ENCODE data around the gene TRMT112.

The TRMT112 gene

GRCh38 chr11:64349404-64349803 is 32.0 kb upstream of the TRMT112 start:
- no peak for DNase-seq

GRCh38 chr11:64349025-64349387 is 31.6 kb upstream of the TRMT112 start:
- DNase-seq, result no peak

- DNase-seq, result no peak
Measured at GRCh38 chr11:64348383-64349024, 31.1 kb upstream of the TRMT112 start.

GRCh38 chr11:64347193-64347867 is 30.0 kb upstream of the TRMT112 start:
- no peak for DNase-seq

- no peak for DNase-seq
Measured at GRCh38 chr11:64344787-64345186, 27.4 kb upstream of the TRMT112 start.

- DNase-seq, result no peak
Measured at GRCh38 chr11:64343767-64344559, 26.6 kb upstream of the TRMT112 start.

GRCh38 chr11:64342869-64343745 is 25.7 kb upstream of the TRMT112 start:
- DNase-seq, result peak in 1 of 2 experiments; percentile 21

GRCh38 chr11:64341851-64342791 is 24.8 kb upstream of the TRMT112 start:
- peak; percentile 86 to 89 for DNase-seq

- DNase-seq, result no peak
Measured at GRCh38 chr11:64341429-64341828, 24.1 kb upstream of the TRMT112 start.

- DNase-seq, result peak; percentile 65 to 78
Measured at GRCh38 chr11:64340671-64341335, 23.4 kb upstream of the TRMT112 start.

- peak; percentile 72 to 80 for DNase-seq
Measured at GRCh38 chr11:64339754-64340408, 22.5 kb upstream of the TRMT112 start, which contains the start of gene CCDC88B. TSS of gene CCDC88B (plus strand) at chr11:64340204. CDS start at chr11:64340267, 63 bp downstream.

GRCh38 chr11:64339286-64339685 is 21.9 kb upstream of the TRMT112 start:
- no peak for DNase-seq

GRCh38 chr11:64338716-64339115 is 21.4 kb upstream of the TRMT112 start:
- no peak for DNase-seq

GRCh38 chr11:64337538-64338249 is 20.3 kb upstream of the TRMT112 start:
- no peak for DNase-seq

GRCh38 chr11:64334764-64335735 is 17.7 kb upstream of the TRMT112 start:
- no peak for DNase-seq

GRCh38 chr11:64333556-64333955 is 16.2 kb upstream of the TRMT112 start:
- DNase-seq, result no peak

GRCh38 chr11:64331569-64332371 is 14.4 kb upstream of the TRMT112 start:
- peak; percentile 51 to 61 for DNase-seq

GRCh38 chr11:64330888-64331287 is 13.5 kb upstream of the TRMT112 start:
- DNase-seq, result no peak
